ENCODE measurements around the gene MPP1. TPM values are rescaled to one million over a fixed set of nuclear protein-coding genes. Genes with fewer than 3 reads are reported as not detected.
"Not testable (repeated sequence)": the region's sequence is repeated elsewhere in the genome, so short reads cannot be mapped to it uniquely, and the experiment has no call there.

Gene MPP1
- total and polyA plus RNA-seq, 2 donors (not counting 3 experiments of a cell fraction or from before 2014, with no cell fraction given) = 22.1 to 32.3 TPM

- H4K20me1 ChIP-seq (replicated peaks; ENCODE audit: control insufficient read depth, extremely low read depth, insufficient read depth, low read length); CTCF ChIA-PET; H3K27me3 ChIP-seq (ENCODE audit: control insufficient read depth in 2 of 2, insufficient read depth in 2 of 2, low read length in 2 of 2); DNase-seq (ENCODE audit: low read depth, low spot score); H3K79me2 ChIP-seq (ENCODE audit: control insufficient read depth, insufficient read depth, low read length); dilution Hi-C loops (cut with MboI; ENCODE audit: extremely low pct_ligation_motif_present, low sequenced_read_pairs); H3K27ac ChIP-seq (ENCODE audit: insufficient read depth, low read depth, low read length); H3K9ac ChIP-seq (replicated peaks; ENCODE audit: extremely low read depth, insufficient read depth, low read length); H3K4me1 ChIP-seq (ENCODE audit: control insufficient read depth, extremely low read depth, insufficient read depth, low read length); H3K4me2 ChIP-seq (ENCODE audit: insufficient read depth, low read length); intact Hi-C loops (cut with micrococcal nuclease); H3K9me1 ChIP-seq (replicated peaks; ENCODE audit: control insufficient read depth, extremely low read depth, insufficient read depth, low read length); H2AFZ ChIP-seq (ENCODE audit: low read depth, low read length); H3K4me3 ChIP-seq (replicated peaks in 1 of 3; ENCODE audit: insufficient read depth in 1 of 3, low read depth in 1 of 3, low read length in 3 of 3); H3K9me3 ChIP-seq (replicated peaks; ENCODE audit: control insufficient read depth, insufficient read depth, low read length); FAIRE-seq; H3K36me3 ChIP-seq (ENCODE audit: control insufficient read depth in 2 of 2, extremely low read depth in 1 of 2, insufficient read depth in 2 of 2, low read length in 2 of 2); POLR2A ChIA-PET; BruUV-seq (replicated peaks): not testable (repeated sequence)
Measured at GRCh38 chrX:154817048-154817618, 11.8 kb upstream of the MPP1 start.

- H3K9me1 ChIP-seq (replicated peaks; ENCODE audit: control insufficient read depth, extremely low read depth, insufficient read depth, low read length); intact Hi-C loops (cut with micrococcal nuclease); BruUV-seq (replicated peaks); H3K79me2 ChIP-seq (ENCODE audit: control insufficient read depth, insufficient read depth, low read length); H3K9me3 ChIP-seq (replicated peaks; ENCODE audit: control insufficient read depth, insufficient read depth, low read length); H4K20me1 ChIP-seq (replicated peaks; ENCODE audit: control insufficient read depth, extremely low read depth, insufficient read depth, low read length); dilution Hi-C loops (cut with MboI; ENCODE audit: extremely low pct_ligation_motif_present, low sequenced_read_pairs); H3K36me3 ChIP-seq (ENCODE audit: control insufficient read depth in 2 of 2, extremely low read depth in 1 of 2, insufficient read depth in 2 of 2, low read length in 2 of 2); H3K4me1 ChIP-seq (ENCODE audit: control insufficient read depth, extremely low read depth, insufficient read depth, low read length); CTCF ChIA-PET; H3K9ac ChIP-seq (replicated peaks; ENCODE audit: extremely low read depth, insufficient read depth, low read length); DNase-seq (ENCODE audit: low read depth, low spot score); POLR2A ChIA-PET; H3K27ac ChIP-seq (ENCODE audit: insufficient read depth, low read depth, low read length); H3K4me2 ChIP-seq (ENCODE audit: insufficient read depth, low read length); H3K4me3 ChIP-seq (replicated peaks in 1 of 3; ENCODE audit: insufficient read depth in 1 of 3, low read depth in 1 of 3, low read length in 3 of 3); H3K27me3 ChIP-seq (ENCODE audit: control insufficient read depth in 2 of 2, insufficient read depth in 2 of 2, low read length in 2 of 2); H2AFZ ChIP-seq (ENCODE audit: low read depth, low read length); FAIRE-seq: not testable (repeated sequence)
Measured at GRCh38 chrX:154816326-154816898, 11.1 kb upstream of the MPP1 start.
